HG02943 (cell line): ENCODE data around the gene ADNP.
A peak's percentile ranks its signal among the peaks of the same experiment; 100 is the strongest.
"Not testable (repeated sequence)": the region's sequence is repeated elsewhere in the genome, so short reads cannot be mapped to it uniquely, and the experiment has no call there.

Source experiments
- ATAC-seq: cut with Tn5 transposase; IDR thresholded peaks from one replicate; pipeline ENCODE4 v1.9.1; 2021; ENCODE audit warnings: mild to moderate bottlenecking, low read depth, moderate library complexity; ENCODE audit not compliant: unreplicated experiment

Gene ADNP

GRCh38 chr20:50931306-50932015 lies at the start of gene ADNP:
ADNP (minus strand) TSS chr20:50931437; CDS start chr20:50903996, 27,441 bp downstream.
- peak; percentile 57 for ATAC-seq

GRCh38 chr20:50980071-50980681 lies 48.9 kb upstream of the ADNP start:
- no peak for ATAC-seq

DNA sequence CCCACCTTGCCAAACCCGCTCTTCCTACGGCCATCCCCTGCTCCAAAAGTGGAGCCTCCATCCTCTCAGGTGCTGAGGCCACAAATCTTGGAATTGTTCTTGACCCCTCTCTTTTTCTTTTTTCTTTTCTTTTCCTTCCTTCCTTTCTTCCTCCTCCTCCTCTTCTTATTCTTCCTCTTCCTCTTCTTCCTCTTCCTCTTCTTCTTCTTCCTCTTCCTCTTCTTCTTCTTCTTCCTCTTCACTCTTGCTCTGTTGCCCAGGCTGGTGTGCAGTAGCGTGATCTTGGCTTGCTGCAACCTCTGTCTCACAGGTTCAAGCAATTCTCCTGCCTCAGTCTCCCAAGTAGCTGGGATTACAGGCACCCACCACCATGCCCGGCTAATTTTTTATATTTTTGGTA lies 47.3 kb upstream of the ADNP start:
- not testable (repeated sequence) for ATAC-seq

DNA sequence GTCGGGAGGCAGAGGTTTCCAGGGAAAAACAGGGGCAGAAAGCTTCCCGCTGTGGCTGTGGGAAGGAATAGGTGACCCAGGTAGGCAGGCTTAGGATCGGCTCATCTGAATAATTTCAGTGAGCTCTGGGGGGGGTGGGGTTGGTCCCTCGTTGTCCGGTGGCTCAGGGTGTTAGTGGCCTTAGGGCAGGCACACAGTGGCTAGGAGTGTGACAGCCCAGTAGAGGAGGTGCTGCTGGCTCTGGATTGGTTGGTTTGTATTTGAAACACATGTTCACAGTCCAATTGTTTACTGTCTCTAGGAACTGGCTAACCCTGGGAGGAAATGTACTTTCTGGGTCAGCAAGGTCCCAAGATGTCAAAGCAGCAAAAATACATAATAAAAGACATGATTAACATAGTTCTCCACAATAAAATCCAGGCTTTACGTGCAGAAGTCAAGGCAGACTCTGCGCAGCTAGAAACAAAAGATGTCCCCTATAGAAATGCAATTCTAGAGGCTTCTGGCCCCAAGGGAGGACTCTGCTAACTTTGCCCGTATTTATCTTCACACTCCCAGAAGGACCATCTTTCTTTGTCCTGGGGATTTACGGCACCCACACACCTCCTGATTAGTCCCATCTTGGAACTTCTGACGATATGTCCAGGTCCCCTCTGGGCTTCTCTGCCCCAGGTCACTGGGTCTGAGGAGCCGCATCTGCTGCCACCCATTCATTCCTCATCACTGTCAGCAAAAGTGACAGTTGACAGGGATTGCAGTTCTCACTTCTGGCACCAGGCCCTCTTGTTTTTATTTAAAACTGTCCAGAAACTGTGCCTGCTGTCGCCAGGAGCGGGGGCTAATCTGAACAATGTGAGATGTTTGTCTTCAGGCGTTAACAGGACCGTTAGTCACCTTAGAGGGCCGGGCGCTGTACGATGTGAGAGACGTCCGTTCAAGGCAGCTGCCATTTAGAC lies 46.1 kb upstream of the ADNP start:
- ATAC-seq = no peak

GRCh38 chr20:50975701-50976330 lies 44.6 kb upstream of the ADNP start:
- no peak for ATAC-seq

DNA sequence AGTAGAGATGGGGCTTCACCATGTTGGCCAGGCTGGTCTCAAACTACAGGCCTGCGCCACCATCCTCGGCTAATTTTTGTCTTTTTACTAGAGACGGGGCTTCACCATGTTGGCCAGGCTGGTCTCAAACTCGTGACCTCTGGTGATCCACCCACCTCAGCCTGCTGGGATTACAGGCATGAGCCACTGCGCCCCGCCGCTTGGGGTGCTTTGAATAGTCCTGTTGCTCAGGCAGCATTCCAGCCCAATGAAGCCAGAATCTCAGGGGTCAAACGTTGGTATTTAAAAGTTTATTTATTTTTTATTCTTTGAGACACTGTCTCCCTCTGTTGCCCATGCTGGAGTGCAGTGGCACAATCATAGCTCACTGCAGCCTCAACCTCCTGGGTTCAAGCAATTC lies 38.7 kb upstream of the ADNP start:
- ATAC-seq = no peak

DNA sequence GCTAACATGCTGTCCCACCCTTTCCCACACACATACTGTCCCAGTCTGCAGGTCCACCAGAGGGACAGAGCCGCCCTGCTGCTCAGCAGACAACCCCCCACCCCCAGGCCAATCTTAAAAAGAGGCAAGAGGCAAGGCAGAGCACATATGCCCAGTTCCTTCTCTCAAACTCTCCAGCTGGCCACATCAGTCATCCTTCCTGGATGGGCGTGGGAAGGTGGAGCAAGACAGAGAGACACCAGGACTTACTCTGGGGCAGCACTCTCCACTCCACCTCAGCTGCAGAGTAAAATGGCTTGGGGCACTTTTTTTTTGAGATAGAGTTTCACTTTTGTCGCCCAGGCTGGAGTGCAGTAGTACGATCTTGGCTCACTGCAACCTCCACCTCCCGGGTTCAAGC lies 38.2 kb upstream of the ADNP start:
- no peak for ATAC-seq

DNA sequence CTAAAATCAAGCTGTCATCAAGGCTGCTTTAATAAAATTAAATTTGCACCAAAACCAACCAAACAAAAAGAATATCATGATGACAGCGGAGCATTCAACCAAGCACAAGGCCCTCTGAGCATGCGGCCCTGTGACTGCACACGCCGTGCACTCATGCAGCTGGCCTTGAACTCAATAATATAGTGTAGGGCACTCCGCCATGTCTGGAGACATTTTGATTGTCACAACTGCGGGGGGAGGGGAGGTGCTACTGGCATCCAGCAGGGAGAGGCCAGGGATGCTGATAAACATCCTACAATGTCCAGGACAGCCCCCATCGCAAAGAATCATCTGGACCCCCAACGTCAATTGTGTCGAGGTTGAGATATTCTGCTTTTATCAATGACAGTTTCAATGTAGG lies 37.1 kb upstream of the ADNP start:
- no peak for ATAC-seq

DNA sequence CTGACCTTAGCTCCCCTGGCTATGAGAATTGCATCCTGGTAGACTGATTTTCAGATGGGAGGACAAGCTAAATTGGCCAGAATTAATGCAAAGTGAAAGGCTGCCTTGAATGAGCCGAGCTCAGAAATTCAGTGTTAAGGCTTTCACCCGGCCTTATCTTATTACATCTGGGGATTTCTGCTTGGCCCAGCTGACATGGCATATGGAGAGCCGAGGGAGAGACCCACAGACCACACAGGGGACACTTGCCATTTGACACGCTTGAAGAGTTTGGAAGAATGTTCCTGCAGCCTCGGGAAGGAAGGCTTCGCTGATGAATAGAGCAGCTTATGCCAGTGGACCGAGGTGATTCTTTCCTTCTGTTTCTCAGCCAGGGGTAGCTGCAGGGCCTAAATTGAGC lies 36.3 kb upstream of the ADNP start:
- ATAC-seq = no peak

- ATAC-seq = no peak
Observed at GRCh38 chr20:50959543-50960126, 28.4 kb upstream of the ADNP start.

GRCh38 chr20:50958615-50959542 lies 27.6 kb upstream of the ADNP start, which contains the start of gene MOCS3:
MOCS3 (plus strand) TSS chr20:50958818; CDS start chr20:50958843, 25 bp downstream.
- ATAC-seq = peak; percentile 54

- ATAC-seq = peak; percentile 85
Observed at GRCh38 chr20:50957798-50958614, 26.8 kb upstream of the ADNP start, which contains the start of gene DPM1. DPM1 (minus strand) TSS chr20:50958532; CDS start chr20:50958523, 9 bp downstream.

DNA sequence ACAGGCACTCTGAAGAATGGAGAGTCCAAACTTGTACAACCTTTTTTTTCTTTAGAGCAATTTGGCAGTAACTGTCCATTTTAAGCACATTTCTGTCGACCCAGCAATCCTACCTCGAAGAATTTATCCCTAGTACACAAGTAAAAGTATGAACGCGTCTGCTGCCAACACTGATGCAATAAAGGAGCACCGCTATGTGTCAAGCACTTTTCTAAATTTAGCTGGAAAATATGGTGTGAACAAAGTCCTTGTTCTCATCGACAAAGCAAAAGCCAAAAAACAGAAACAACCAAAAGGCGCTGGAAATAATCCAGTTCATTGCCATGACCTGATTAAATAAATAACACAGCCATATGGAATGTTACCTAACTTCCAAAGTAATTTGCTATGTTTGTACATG lies 26.0 kb upstream of the ADNP start:
- ATAC-seq = no peak

GRCh38 chr20:50953821-50954220 lies 22.6 kb upstream of the ADNP start:
- ATAC-seq = no peak

GRCh38 chr20:50953196-50953595 lies 22.0 kb upstream of the ADNP start:
- ATAC-seq = no peak

DNA sequence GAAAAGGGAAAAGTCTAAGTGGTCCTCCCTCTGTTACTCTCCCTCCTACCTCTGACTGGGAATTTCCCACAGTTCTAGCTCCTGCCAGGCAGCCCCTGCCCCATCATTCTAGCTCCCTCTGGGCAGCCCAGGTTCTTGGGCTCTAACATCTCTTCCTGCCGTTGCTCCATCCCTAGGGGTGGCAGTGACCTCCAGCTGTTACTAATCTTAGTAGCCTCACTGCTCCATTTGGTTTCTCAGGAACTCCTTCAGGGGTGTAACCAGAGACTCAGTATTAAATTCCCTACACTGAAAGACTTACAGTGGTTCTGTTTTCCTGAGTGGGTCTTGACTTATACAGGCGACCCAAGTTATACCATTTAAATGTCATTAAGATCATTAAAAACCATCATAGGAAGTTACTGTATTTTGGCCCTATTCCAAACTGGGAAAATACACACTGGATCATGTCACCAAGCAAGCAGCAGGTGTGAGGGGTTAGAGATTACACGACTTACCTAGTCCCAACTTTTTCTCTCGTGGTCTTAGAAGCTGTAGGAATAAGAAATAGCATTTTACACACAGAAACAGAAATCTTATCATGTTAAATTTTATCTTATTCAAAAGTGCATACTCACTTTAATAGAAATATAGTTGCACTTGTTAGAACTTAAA lies 17.0 kb upstream of the ADNP start:
- no peak for ATAC-seq

GRCh38 chr20:50943069-50943468 lies 11.8 kb upstream of the ADNP start:
- ATAC-seq = no peak

DNA sequence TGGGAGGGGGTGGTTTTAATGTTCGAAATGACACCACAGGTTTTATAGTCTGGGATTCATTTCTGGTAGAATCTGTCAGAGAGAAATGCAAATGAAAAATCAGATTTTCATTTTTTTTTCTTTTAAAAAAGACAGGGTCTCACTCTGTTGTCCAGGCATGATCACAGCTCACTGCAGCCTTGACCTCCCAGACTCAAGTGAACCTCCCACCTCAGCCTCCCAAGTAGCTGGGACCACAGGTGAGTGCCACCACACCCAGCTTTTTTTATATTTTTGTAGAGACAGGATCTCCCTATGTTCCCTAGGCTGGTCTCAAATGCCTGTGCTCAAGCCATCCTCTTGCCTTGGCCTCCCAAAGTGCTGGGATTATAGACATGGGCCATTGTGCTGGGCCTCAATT lies 2.4 kb upstream of the ADNP start:
- no peak for ATAC-seq
